ENCODE measurements around the gene HTT-AS. TPM values are rescaled to one million over a fixed set of nuclear protein-coding genes. Genes with fewer than 3 reads are reported as not detected.

The HTT-AS gene
- total and polyA plus RNA-seq, 2 experiments from 2014 or later, result not detected

DNA sequence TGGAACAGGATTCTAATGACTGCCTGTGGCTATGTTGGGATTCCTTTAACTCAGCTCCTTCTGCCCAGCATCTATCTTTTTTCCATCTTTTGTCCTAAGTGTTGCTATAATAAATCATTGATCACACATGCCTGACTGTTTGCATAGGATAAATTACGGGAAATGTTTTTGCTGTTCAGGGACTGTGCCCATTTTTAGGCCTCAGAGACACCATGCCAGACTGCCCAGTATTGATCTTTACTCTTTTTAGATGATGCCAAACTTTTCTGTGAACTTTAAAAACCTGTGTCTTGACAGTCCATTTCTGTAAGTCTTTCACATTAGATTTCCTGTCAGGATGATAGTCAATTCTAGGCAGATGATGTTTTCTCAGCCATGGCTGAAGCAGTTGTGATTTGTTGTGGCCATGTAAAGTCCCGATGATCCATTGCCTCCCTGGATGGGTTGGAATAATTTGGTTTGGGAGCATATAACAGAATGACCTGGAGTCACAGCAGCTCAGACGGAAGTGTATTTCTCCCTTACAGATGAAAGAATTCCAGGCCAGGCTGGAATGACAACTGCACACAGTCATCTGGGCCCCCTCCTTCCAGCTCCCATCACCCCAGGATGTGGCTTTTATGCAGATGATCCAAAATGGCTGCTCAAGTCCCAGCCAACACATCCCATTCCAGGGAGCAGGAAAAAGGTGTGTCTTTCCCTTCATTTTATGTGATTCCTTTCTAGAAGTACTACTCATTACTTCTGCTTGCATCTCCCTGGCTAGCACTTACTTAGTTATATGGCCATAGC is 3.4 kb downstream of the HTT-AS start:
- Histone ChIP-seq H3K79me2 (peaks cover 2% of the 10 kb centered on the region), H3K4me3 (no peak overlapping the region), H3K4me2 (no peak overlapping the region), H4K20me1 (ENCODE audit: insufficient read depth, poor library complexity, severe bottlenecking) (peaks cover 1% of the 10 kb centered on the region), H2AFZ (no peak overlapping the region), H3K27me3 (no peaks in the 10 kb centered on the region), H3K36me3 (replicated peaks; ENCODE audit: insufficient read depth, low read depth) (no peaks in the 10 kb centered on the region), H3K27ac (no peak overlapping the region), H3K9me3 (ENCODE audit: low read depth) (no peaks in the 10 kb centered on the region), H3K9me2 (replicated peaks; ENCODE audit: insufficient read depth) (no peaks in the 10 kb centered on the region), H3K4me1 (ENCODE audit: insufficient read depth) (peaks cover 2% of the 10 kb centered on the region)
- TF ChIP-seq, protein P1, sequence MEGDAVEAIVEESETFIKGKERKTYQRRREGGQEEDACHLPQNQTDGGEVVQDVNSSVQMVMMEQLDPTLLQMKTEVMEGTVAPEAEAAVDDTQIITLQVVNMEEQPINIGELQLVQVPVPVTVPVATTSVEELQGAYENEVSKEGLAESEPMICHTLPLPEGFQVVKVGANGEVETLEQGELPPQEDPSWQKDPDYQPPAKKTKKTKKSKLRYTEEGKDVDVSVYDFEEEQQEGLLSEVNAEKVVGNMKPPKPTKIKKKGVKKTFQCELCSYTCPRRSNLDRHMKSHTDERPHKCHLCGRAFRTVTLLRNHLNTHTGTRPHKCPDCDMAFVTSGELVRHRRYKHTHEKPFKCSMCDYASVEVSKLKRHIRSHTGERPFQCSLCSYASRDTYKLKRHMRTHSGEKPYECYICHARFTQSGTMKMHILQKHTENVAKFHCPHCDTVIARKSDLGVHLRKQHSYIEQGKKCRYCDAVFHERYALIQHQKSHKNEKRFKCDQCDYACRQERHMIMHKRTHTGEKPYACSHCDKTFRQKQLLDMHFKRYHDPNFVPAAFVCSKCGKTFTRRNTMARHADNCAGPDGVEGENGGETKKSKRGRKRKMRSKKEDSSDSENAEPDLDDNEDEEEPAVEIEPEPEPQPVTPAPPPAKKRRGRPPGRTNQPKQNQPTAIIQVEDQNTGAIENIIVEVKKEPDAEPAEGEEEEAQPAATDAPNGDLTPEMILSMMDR (IDR thresholded peaks at IDR 0.05; ENCODE audit: poor library complexity), result no peak
- no peak for TF ChIP-seq EZH2 (IDR thresholded peaks at IDR 0.05; ENCODE audit: borderline replicate concordance)
- no peak for TF ChIP-seq EZH2phosphoT487 (IDR thresholded peaks at IDR 0.05; ENCODE audit: low read depth, severe bottlenecking, unreplicated experiment)
- DNase-seq (ENCODE audit: low spot score), result no peak
- 88% methylated on average over 3 of the region's 3 CpGs for WGBS (ENCODE audit: low lambda C conversion rate, missing lambda C conversion rate)

DNA sequence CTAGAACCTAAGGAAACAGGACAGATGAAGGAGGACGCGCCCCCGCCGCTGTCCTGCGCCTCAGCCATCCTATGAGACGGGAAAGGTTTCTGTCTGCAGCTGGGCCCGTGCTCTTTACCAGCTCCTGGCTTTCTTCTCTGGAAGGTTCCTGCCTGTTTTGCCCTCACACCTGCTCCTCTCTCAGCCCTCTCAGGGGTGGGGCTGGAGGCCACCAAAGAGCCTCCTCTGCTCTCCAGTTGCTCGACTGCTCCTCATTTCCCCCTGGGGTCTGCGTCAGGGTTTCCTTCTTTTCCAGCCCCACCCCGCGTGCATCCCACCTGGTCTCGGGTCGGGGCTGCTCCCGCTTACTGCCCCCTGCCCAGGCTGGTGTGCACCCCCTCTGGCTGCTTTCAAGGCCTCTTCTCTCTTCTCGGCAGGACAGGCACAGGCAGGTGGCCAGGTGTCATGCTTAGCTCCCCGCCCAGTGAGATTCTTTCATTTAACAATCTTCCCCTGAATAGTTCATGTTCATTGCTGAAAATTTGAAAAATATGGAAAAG is 4.6 kb downstream of the HTT-AS start:
- WGBS (ENCODE audit: low lambda C conversion rate, missing lambda C conversion rate), result 81% methylated on average over 16 of the region's 16 CpGs
- no peaks in the 10 kb centered on the region for H3K27me3 ChIP-seq
- no peak overlapping the region for H3K27ac ChIP-seq
- no peaks in the 10 kb centered on the region for H3K36me3 ChIP-seq (replicated peaks; ENCODE audit: insufficient read depth, low read depth)
- H3K4me2 ChIP-seq, result no peak overlapping the region
- H2AFZ ChIP-seq, result no peak overlapping the region
- DNase-seq (ENCODE audit: low spot score), result no peak
- no peaks in the 10 kb centered on the region for H3K79me2 ChIP-seq
- no peaks in the 10 kb centered on the region for H3K4me1 ChIP-seq (ENCODE audit: insufficient read depth)
- TF ChIP-seq, protein P1 (IDR thresholded peaks at IDR 0.05; ENCODE audit: poor library complexity), result no peak
- TF ChIP-seq EZH2phosphoT487 (IDR thresholded peaks at IDR 0.05; ENCODE audit: low read depth, severe bottlenecking, unreplicated experiment) (no peak), EZH2 (IDR thresholded peaks at IDR 0.05; ENCODE audit: borderline replicate concordance) (no peak)
- no peaks in the 10 kb centered on the region for H3K9me3 ChIP-seq (ENCODE audit: low read depth)
- no peaks in the 10 kb centered on the region for H3K9me2 ChIP-seq (replicated peaks; ENCODE audit: insufficient read depth)
- no peaks in the 10 kb centered on the region for H4K20me1 ChIP-seq (ENCODE audit: insufficient read depth, poor library complexity, severe bottlenecking)
- no peak overlapping the region for H3K4me3 ChIP-seq

DNA sequence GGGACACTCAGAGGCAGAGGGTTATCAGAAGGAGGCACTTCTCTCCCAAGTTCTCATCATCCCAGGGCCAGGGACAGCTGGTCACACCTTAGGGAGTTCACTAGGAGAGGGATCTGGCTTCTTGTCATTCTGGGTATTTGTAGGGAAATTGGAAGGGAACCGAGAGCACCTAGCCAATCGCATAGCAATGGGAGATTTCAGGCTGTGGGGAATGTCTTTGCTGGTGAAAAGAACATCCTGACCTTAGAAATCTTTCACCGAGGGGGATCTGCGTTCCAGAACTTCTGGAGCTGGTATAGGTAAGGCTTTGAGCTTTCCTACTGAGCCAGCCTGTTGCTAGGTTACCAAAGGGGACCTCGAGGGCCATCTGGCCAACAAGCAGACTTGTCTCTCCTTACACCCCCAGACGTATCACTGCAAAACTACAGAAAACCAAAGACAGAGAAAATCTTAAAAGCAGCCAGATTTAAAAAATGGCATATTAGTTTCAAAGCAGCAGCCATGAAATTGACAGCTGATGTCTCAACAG is 6.8 kb downstream of the HTT-AS start:
- Histone ChIP-seq H3K9me3 (ENCODE audit: low read depth) (no peaks in the 10 kb centered on the region), H3K27me3 (no peaks in the 10 kb centered on the region), H2AFZ (no peak overlapping the region), H3K4me1 (ENCODE audit: insufficient read depth) (no peaks in the 10 kb centered on the region), H3K79me2 (no peaks in the 10 kb centered on the region), H3K4me3 (no peak overlapping the region), H3K36me3 (replicated peaks; ENCODE audit: insufficient read depth, low read depth) (no peaks in the 10 kb centered on the region), H3K27ac (no peak overlapping the region), H3K4me2 (no peak overlapping the region), H3K9me2 (replicated peaks; ENCODE audit: insufficient read depth) (no peaks in the 10 kb centered on the region), H4K20me1 (ENCODE audit: insufficient read depth, poor library complexity, severe bottlenecking) (no peaks in the 10 kb centered on the region)
- 77% methylated on average over 6 of the region's 6 CpGs for WGBS (ENCODE audit: low lambda C conversion rate, missing lambda C conversion rate)
- TF ChIP-seq EZH2phosphoT487 (IDR thresholded peaks at IDR 0.05; ENCODE audit: low read depth, severe bottlenecking, unreplicated experiment) (no peak), EZH2 (IDR thresholded peaks at IDR 0.05; ENCODE audit: borderline replicate concordance) (no peak)
- TF ChIP-seq, protein P1 (IDR thresholded peaks at IDR 0.05; ENCODE audit: poor library complexity), result no peak
- no peak for DNase-seq (ENCODE audit: low spot score)

All from hepatocyte (in vitro differentiated cells).